Activated naive CD4-positive, alpha-beta T cell treated with anti-CD3 and anti-CD28 coated beads, Interleukin-2, amount 50 U/mL, for 72 hours (primary cell): ENCODE data around the gene WDR45B. TPM values are rescaled to one million over a fixed set of nuclear protein-coding genes. Genes with fewer than 3 reads are reported as not detected.
A peak's percentile ranks its signal among the peaks of the same experiment; 100 is the strongest.

Experiments
- ATAC-seq, 2 donors: fragments of 150-1000 bp; cut with Tn5 transposase; 2 replicates each; pipeline ENCODE4 v1.10.0; 2021; ENCODE audit warnings: mild to moderate bottlenecking in 2 of 2, moderate library complexity in 2 of 2
- DNase-seq, 2 donors: peaks; one replicate each; pipeline ENCODE4 v3.0.0; 2021 to 2022; ENCODE audit warnings: low spot score in 2 of 2
- H3K27ac Mint-ChIP-seq, 2 donors: one replicate each; pipeline ENCODE4 v1.8.0; 2022; ENCODE audit warnings: mild to moderate bottlenecking in 2 of 2, mixed read lengths in 2 of 2
- H3K36me3 Mint-ChIP-seq, 2 donors: one replicate each; pipeline ENCODE4 v1.8.0; 2022; ENCODE audit warnings: mixed read lengths in 2 of 2
- H3K9me3 Mint-ChIP-seq, 2 donors: one replicate each; pipeline ENCODE4 v1.8.0; 2022; ENCODE audit warnings: mixed read lengths in 2 of 2
- total RNA-seq, 2 donors: library from RNA; stranded (reverse); gene quantifications; one replicate each; pipeline ENCODE4 v1.2.3, GENCODE V29; 2022

WDR45B gene
- 10 to 100 TPM; 33.9 to 89.9 TPM for total RNA-seq

DNA sequence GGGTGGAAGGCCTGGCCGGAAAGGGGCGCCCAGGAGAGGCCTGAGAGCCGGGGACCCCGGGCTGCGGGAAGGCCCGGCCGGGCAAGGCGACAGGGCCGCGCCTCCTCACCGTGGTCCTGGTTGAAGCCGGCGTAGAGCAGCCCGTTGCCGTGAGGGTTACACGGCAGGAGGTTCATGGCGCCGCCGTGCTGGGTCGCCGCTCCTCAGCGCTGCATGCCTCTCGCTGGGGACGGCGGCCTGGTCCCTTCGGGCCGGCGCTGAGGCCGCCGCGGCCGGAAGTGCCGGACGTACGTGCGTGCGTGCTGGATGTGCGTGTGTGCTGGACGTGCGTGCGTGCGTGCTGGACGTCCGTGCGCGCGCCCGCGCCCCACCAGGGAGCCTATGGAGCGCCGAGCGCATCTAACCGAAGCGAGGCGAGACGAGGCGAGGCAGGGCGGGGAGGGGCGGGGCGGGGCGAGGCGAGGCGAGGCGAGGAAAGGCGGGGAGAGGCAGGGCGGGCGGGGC, at the start of gene WDR45B:
TSS of gene WDR45B (minus strand) at position 280 of the 504 bp plus-strand sequence. CDS start at position 176, 104 bp downstream.
- H3K27ac Mint-ChIP-seq: peak within 1 kb of the TSS; percentile 88 to 91
- peak; percentile 94 to 95 for ATAC-seq

GRCh38 chr17:82697808-82698064, 49.5 kb upstream of the WDR45B start:
- Mint-ChIP-seq H3K27ac (no peak overlapping the region), H3K9me3 (peaks cover 6 to 9% of the 10 kb centered on the region in 2 donors), H3K36me3 (peaks cover 8 to 22% of the 10 kb centered on the region in 2 donors)
- peak in 1 of 2 donors; percentile 16 for DNase-seq
- ATAC-seq: no peak

More for the DNA sequence above, at the start of gene WDR45B:
- Mint-ChIP-seq H3K36me3 (peaks cover 8 to 14% of the 10 kb centered on the region in 2 donors), H3K9me3 (no peaks in the 10 kb centered on the region)
- peak; percentile 82 to 91 for DNase-seq

DNA sequence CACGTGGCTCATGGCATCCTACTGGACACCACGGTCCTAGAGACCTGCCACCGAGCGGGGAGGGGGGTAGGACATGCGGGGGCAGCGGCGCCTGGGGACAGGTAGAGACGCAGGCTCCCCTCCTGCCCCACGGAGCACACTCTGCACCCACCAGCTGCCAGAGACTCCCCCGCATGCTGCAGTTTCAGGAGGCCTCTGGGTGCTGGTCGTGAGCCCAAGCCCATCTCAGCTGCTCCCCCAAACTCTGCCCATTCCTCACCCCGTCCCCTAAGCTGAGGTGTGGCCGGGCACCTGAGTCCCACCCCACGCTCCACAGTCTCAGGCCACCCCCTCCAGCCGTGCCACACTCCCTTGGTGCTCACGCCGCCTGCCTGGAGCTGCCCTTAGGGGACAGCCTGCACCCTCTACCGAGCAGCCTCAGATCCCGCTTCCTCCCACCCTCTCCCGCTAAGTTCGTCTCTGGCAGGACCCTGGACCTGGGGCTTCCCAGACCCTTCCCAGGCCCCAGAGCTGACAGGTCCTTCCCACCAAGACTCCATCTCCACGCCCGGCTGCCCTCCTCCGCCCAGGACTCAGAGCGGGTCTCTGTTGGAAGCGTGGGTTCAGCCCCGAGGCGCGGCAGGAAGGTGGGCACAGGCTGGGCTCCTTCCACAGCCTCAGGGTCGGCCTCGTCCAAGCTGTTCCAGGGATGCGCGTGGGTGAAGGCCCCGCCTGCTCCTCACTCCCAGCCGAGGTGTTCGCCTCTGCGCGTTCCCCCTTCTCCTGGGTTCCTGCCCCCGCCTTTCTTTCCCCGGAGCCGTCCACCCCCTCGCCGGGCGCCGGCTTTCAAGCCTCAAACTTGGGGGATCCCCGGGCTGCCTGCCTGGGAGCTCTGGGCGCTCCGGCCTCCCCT, 48.9 kb upstream of the WDR45B start:
- DNase-seq (no peak), ATAC-seq (no peak)
- no peak overlapping the region for H3K27ac Mint-ChIP-seq
- H3K36me3 Mint-ChIP-seq: peaks cover 8 to 22% of the 10 kb centered on the region in 2 donors
- H3K9me3 Mint-ChIP-seq: peaks cover 6 to 9% of the 10 kb centered on the region in 2 donors

DNA sequence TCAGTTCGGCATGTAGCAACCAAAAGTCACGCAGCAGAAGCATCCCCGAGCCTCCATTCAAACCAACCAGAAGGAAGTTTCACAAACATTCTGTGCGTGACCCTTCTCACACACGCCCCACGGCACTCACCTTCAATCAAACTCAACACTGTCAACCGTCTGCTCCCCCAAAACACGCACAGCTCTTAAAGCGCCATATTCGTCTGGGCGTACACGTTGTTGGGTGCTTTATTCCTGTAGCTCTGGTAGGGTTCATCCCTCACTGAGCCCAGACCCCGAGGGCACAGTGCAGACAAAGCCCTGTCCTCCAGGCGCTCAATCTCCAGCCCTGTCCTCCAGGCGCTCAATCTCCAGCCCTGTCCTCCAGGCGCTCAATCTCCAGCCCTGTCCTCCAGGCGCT, 48.0 kb upstream of the WDR45B start:
- no peak overlapping the region for H3K27ac Mint-ChIP-seq
- DNase-seq (no peak), ATAC-seq (no peak)
- peaks cover 6 to 9% of the 10 kb centered on the region in 2 donors for H3K9me3 Mint-ChIP-seq
- peaks cover 8 to 22% of the 10 kb centered on the region in 2 donors for H3K36me3 Mint-ChIP-seq

GRCh38 chr17:82694647-82695046, 46.4 kb upstream of the WDR45B start:
- Mint-ChIP-seq H3K36me3 (peaks cover 8 to 22% of the 10 kb centered on the region in 2 donors), H3K9me3 (peaks cover 6 to 9% of the 10 kb centered on the region in 2 donors), H3K27ac (no peak overlapping the region)
- DNase-seq (no peak), ATAC-seq (no peak)

- peak overlapping the region in 1 of 2 donors; percentile 56 for H3K27ac Mint-ChIP-seq
- ATAC-seq (no peak), DNase-seq (no peak)
- H3K9me3 Mint-ChIP-seq: peaks cover 6 to 9% of the 10 kb centered on the region in 2 donors
- peaks cover 8 to 22% of the 10 kb centered on the region in 2 donors for H3K36me3 Mint-ChIP-seq
These were observed 45.1 kb upstream of the WDR45B start for GRCh38 chr17:82693168-82693867.

- no peak for DNase-seq
- Mint-ChIP-seq H3K9me3 (peaks cover 6 to 9% of the 10 kb centered on the region in 2 donors), H3K36me3 (peaks cover 8 to 22% of the 10 kb centered on the region in 2 donors), H3K27ac (no peak overlapping the region)
- ATAC-seq: no peak
These were observed 44.0 kb upstream of the WDR45B start for GRCh38 chr17:82692268-82692667.

- DNase-seq: no peak
- no peak for ATAC-seq
- H3K27ac Mint-ChIP-seq: no peak overlapping the region
- peaks cover 8 to 22% of the 10 kb centered on the region in 2 donors for H3K36me3 Mint-ChIP-seq
- peaks cover 6 to 9% of the 10 kb centered on the region in 2 donors for H3K9me3 Mint-ChIP-seq
These were observed 43.5 kb upstream of the WDR45B start for GRCh38 chr17:82691714-82692113.

GRCh38 chr17:82690786-82691489, 42.7 kb upstream of the WDR45B start:
- Mint-ChIP-seq H3K36me3 (peaks cover 8 to 22% of the 10 kb centered on the region in 2 donors), H3K27ac (peak overlapping the region in 1 of 2 donors; percentile 13), H3K9me3 (peaks cover 6 to 9% of the 10 kb centered on the region in 2 donors)
- DNase-seq (no peak), ATAC-seq (no peak)

GRCh38 chr17:82689077-82689476, 40.8 kb upstream of the WDR45B start:
- no peak for ATAC-seq
- no peak for DNase-seq
- Mint-ChIP-seq H3K27ac (no peak overlapping the region), H3K9me3 (no peaks in the 10 kb centered on the region), H3K36me3 (peaks cover under 1 to 9% of the 10 kb centered on the region in 2 donors)

- H3K36me3 Mint-ChIP-seq: no peaks in the 10 kb centered on the region
These were observed 39.6 kb upstream of the WDR45B start for GRCh38 chr17:82687871-82688270.

GRCh38 chr17:82687375-82687861, 39.2 kb upstream of the WDR45B start:
- no peaks in the 10 kb centered on the region for H3K9me3 Mint-ChIP-seq
- H3K36me3 Mint-ChIP-seq: no peaks in the 10 kb centered on the region
- peak overlapping the region in 1 of 2 donors; percentile 37 for H3K27ac Mint-ChIP-seq
- ATAC-seq (no peak), DNase-seq (no peak)

More at GRCh38 chr17:82687871-82688270, 39.6 kb upstream of the WDR45B start:
- Mint-ChIP-seq H3K9me3 (no peaks in the 10 kb centered on the region), H3K27ac (no peak overlapping the region)
- DNase-seq (no peak), ATAC-seq (no peak)

DNA sequence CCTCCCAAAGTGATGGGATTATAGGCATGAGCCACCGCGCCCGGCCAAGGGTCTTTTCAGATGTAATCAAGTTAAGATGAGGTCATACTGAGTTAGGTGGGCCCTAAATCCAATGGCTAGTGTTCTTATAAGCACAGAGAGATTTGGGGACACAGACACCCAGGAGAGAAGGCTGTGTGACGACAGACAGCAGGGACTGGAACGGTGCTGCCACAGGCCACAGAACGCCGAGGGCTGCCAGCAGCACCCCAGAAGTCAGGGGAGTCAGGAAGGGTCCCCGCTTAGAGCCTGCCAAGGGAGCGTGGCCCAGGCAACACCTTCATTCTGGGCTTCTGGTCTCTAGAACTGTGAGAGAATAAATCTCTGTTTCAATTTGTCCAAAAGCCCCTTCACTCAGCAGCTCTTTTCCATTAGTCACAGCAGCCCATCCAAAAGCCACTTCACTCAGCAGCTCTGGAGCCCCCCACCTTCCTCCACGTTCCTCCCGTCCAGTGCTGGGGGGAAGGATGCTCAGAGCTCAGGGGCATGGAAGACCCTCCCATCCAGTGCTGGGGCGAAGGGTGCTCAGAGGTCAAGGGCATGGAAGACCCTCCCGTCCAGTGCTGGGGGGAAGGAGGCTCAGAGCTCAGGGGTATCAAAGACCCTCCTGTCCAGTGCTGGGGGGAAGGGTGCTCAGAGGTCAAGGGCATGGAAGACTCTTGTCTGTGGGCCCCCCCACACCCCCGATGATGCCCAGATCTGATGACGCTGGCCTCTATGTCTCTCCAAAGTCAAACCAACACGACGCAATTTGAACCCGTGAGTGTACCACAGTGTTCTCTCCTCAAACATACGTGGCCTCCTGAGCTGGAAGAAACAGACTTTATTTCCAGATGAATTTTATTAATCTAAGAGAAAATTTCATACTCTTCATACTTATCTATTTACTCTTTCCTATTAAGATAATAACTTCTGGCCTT, 38.4 kb upstream of the WDR45B start:
- no peak for DNase-seq
- H3K9me3 Mint-ChIP-seq: peaks cover 0 to 6% of the 10 kb centered on the region in 2 donors
- H3K27ac Mint-ChIP-seq: no peak overlapping the region
- H3K36me3 Mint-ChIP-seq: peaks cover 0 to 7% of the 10 kb centered on the region in 2 donors
- ATAC-seq: no peak

DNA sequence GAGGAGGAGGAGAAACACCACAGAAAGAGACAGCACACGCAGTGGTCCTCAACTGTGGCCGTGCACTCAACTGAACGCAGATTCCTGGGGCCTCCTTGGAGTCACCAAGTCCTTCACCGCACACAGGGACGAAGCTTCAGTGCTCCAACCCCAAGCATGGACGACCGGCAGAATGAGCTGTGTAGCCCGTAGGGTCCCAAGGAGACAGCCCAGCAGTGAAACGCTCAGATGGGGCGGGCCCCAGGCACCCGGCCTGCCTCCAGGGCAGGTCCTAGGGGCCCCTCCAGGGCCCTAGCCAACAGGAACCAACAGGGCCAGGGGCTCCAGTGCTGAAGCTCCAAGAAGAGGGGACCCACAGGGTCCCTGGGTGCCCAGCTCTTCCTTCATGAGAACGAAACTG, 37.0 kb upstream of the WDR45B start:
- ATAC-seq (no peak), DNase-seq (no peak)
- Mint-ChIP-seq H3K9me3 (peaks cover 0 to 7% of the 10 kb centered on the region in 2 donors), H3K36me3 (peaks cover 0 to 9% of the 10 kb centered on the region in 2 donors), H3K27ac (no peak overlapping the region)

GRCh38 chr17:82684228-82684841, 36.1 kb upstream of the WDR45B start:
- H3K36me3 Mint-ChIP-seq: peaks cover 0 to 9% of the 10 kb centered on the region in 2 donors
- no peak for ATAC-seq

More at GRCh38 chr17:82684228-82684841, 36.1 kb upstream of the WDR45B start:
- DNase-seq: no peak
- H3K9me3 Mint-ChIP-seq: peaks cover 0 to 7% of the 10 kb centered on the region in 2 donors
- no peak overlapping the region for H3K27ac Mint-ChIP-seq
